Adrenal gland (tissue), 12 donors: ENCODE results near the gene SHB. TPM values are rescaled to one million over a fixed set of nuclear protein-coding genes. Genes with fewer than 3 reads are reported as not detected.

Experiments
- DNase-seq, 7 donors: peaks; one replicate each; pipeline ENCODE4 v3.0.0-alpha.2; 2019 to 2020
- H3K27ac ChIP-seq, 5 donors: fragments of 200-600 bp; sonication (generic) in 4 of 5; 1 replicate in 3 of 5; 2 replicates in 2 of 5; pipeline versions ENCODE4 v1.5.1 to v1.8.0; 2016 to 2020; ENCODE audit warnings: mild to moderate bottlenecking in 1 of 5
- H3K27me3 ChIP-seq: fragments of 200-600 bp; 2 replicates; pipeline ENCODE4 v1.8.0; 2021
- H3K36me3 ChIP-seq, 2 donors: fragments of 200-600 bp; replicated peaks in 1 of 2; 1 replicate in 1 of 2; 2 replicates in 1 of 2; pipeline versions ENCODE4 v1.5.1 to v1.8.0; 2018 to 2022
- H3K4me1 ChIP-seq, 2 donors: fragments of 200-600 bp; replicated peaks in 1 of 2; 1 replicate in 1 of 2; 2 replicates in 1 of 2; pipeline versions ENCODE4 v1.5.1 to v1.8.0; 2018 to 2021
- H3K4me3 ChIP-seq, 4 donors: fragments of 200-600 bp; sonication (generic) in 3 of 4; one replicate each; pipeline ENCODE4 v1.5.1; 2016 to 2018
- H3K9me3 ChIP-seq, 3 donors: fragments of 200-600 bp; sonication (generic) in 1 of 3; replicated peaks in 1 of 3; 1 replicate in 2 of 3; 2 replicates in 1 of 3; pipeline versions ENCODE4 v1.5.1 to v1.8.0; 2016 to 2021
- CTCF ChIP-seq, 6 experiments: fragments of 450-650 bp in 4 of 6; fragments of 200-600 bp in 2 of 6; sonication (generic) in 1 of 6; IDR thresholded peaks; 1 replicate in 5 of 6; 2 replicates in 1 of 6; pipeline versions ENCODE4 v1.5.1 to v1.8.0; 2016 to 2021; ENCODE audit warnings: antibody characterized with exemption in 6 of 6, mild to moderate bottlenecking in 2 of 6, moderate library complexity in 1 of 6
- POLR2A ChIP-seq, 2 donors: fragments of 450-650 bp; IDR thresholded peaks; one replicate each; pipeline ENCODE4 v1.6.1; 2017; ENCODE audit warnings: antibody characterized with exemption in 2 of 2, mild to moderate bottlenecking in 2 of 2, moderate library complexity in 1 of 2
- whole genome bisulfite sequencing, 4 donors: extraction: QIAGEN DNeasy Blood & Tissue Kit in 2 of 4; methylation state at CpG; one replicate each; pipeline versions ENCODE4 v1.1.5 to v1.1.7; 2013 to 2017; 5-methylcytosine and 5-hydroxymethylcytosine counted together
- intact Hi-C, 2 donors: fragments of 100-400 bp; cut with DNase I; formaldehyde crosslinking; loops; one replicate each; pipeline versions ENCODE4 v1.14.1 to v1.15.0; 2022 to 2023
- polyA plus RNA-seq, 3 donors: library from polyadenylated mRNA; stranded (reverse); fragments of 200-250 nt in 2 of 3; fragments of 350-450 nt in 1 of 3; fragmentation: Illumina TruSeq in 1 of 3; extraction: RNeasy Lipid Tissue Mini Kit (QIAGEN cat#74804) in 1 of 3; gene quantifications; one replicate each; pipeline ENCODE4 v1.2.3, GENCODE V29; 2013 to 2014
- total RNA-seq, 9 donors: library from RNA; depleted of rRNA in 4 of 9; stranded (reverse); fragments of >200 nt in 4 of 9; fragments of 120-200 nt in 1 of 9; fragmentation: NEBNext Ultra II Directional in 1 of 9; extraction: Animal tissue kit (Norgen Biotek cat#: 25700) in 1 of 9; gene quantifications; one replicate each; pipeline versions ENCODE4 v1.1.0 to v1.2.4, GENCODE V29; 2013 to 2023
- donor health status: healthy with polysubstance abuse.
- donor health status: Bipolar disorder and iron deficiency.
- donor health status: DM: yes; HTN: yes; CAD: no.
- donor health status: DM: no; HTN: no; CAD: no.
- donor health status: DM: no; HTN: no; CAD: no.
- donor health status: DM: yes; HTN: yes; CAD: no.

The SHB gene
- total and polyA plus RNA-seq, 12 donors = 3.2 to 21.2 (median 11.1) TPM

GRCh38 chr9:38015906-38016305, 53.1 kb downstream of the SHB start:
- 90 to 99% (median 97%) methylated on average over 6 to 7 of the region's 7 CpGs for whole genome bisulfite sequencing, 4 donors
- intact Hi-C loops = loop anchor here in 1 of 2 donors (10.0 kb wide), 1 partner anchor 139 kb away; no protein-coding TSS in a partner anchor
- TF ChIP-seq CTCF (IDR thresholded peaks at IDR 0.05) (no peak), POLR2A (IDR thresholded peaks at IDR 0.05) (no peak)
- no peaks in the 10 kb centered on the region for H3K9me3 ChIP-seq
- no peak overlapping the region for H3K27ac ChIP-seq
- H3K36me3 ChIP-seq = no peaks in the 10 kb centered on the region
- H3K4me1 ChIP-seq = peaks cover 0 to 37% of the 10 kb centered on the region in 2 donors
- no peak for DNase-seq
- no peak overlapping the region for H3K4me3 ChIP-seq
- no peaks in the 10 kb centered on the region for H3K27me3 ChIP-seq

- Histone ChIP-seq H3K4me1 (peaks cover 0 to 31% of the 10 kb centered on the region in 2 donors), H3K36me3 (no peaks in the 10 kb centered on the region), H3K9me3 (no peaks in the 10 kb centered on the region), H3K4me3 (no peak overlapping the region), H3K27ac (no peak overlapping the region), H3K27me3 (no peaks in the 10 kb centered on the region)
- WGBS, 4 donors = 52 to 65% (median 60%) methylated on average over 4 of the region's 4 CpGs
- no peak for TF ChIP-seq POLR2A (IDR thresholded peaks at IDR 0.05)
- TF ChIP-seq CTCF (IDR thresholded peaks at IDR 0.05) = no peak
- intact Hi-C loops = loop anchor here in 1 of 2 donors (10.0 kb wide), 1 partner anchor 140 kb away; no protein-coding TSS in a partner anchor
- no peak for DNase-seq
Observed at GRCh38 chr9:38015266-38015665, 53.8 kb downstream of the SHB start.

- no peak overlapping the region for H3K27ac ChIP-seq
- no peaks in the 10 kb centered on the region for H3K9me3 ChIP-seq
- H3K36me3 ChIP-seq = no peaks in the 10 kb centered on the region
- peaks cover 5 to 30% of the 10 kb centered on the region in 2 donors for H3K4me1 ChIP-seq
- DNase-seq = no peak
- TF ChIP-seq CTCF (IDR thresholded peaks at IDR 0.05) (no peak), POLR2A (IDR thresholded peaks at IDR 0.05) (no peak)
- no peaks in the 10 kb centered on the region for H3K27me3 ChIP-seq
- intact Hi-C loops = loop anchor here in 1 of 2 donors (10.0 kb wide), 1 partner anchor 142 kb away; no protein-coding TSS in a partner anchor
- no peak overlapping the region for H3K4me3 ChIP-seq
- WGBS, 4 donors = 85 to 90% (median 89%) methylated on average over 9 of the region's 9 CpGs
Observed at GRCh38 chr9:38012767-38013450, 56.1 kb downstream of the SHB start.

- Histone ChIP-seq H3K27me3 (no peaks in the 10 kb centered on the region), H3K4me1 (peaks cover 5 to 22% of the 10 kb centered on the region in 2 donors), H3K27ac (no peak overlapping the region), H3K9me3 (no peaks in the 10 kb centered on the region), H3K4me3 (no peak overlapping the region), H3K36me3 (no peaks in the 10 kb centered on the region)
- 83 to 92% (median 88%) methylated on average over 5 of the region's 5 CpGs for WGBS, 4 donors
- intact Hi-C loops = loop anchor here in 1 of 2 donors (10.0 kb wide), 1 partner anchor 143 kb away; no protein-coding TSS in a partner anchor
- DNase-seq = no peak
- no peak for TF ChIP-seq POLR2A (IDR thresholded peaks at IDR 0.05)
- TF ChIP-seq CTCF (IDR thresholded peaks at IDR 0.05) = no peak
Observed at GRCh38 chr9:38011991-38012390, 57.0 kb downstream of the SHB start.
